HG03378 (cell line): ENCODE measurements around the gene RHEBL1.

Experiments
- ATAC-seq: cut with Tn5 transposase; IDR thresholded peaks from one replicate; pipeline ENCODE4 v1.9.1; 2021; ENCODE audit warnings: mild to moderate bottlenecking, moderate library complexity; ENCODE audit not compliant: unreplicated experiment

Gene RHEBL1

GRCh38 chr12:49055092-49055491, 14.7 kb downstream of the RHEBL1 start:
- no peak for ATAC-seq

- ATAC-seq = no peak
Measured at GRCh38 chr12:49054524-49054923, 15.3 kb downstream of the RHEBL1 start.

- ATAC-seq = no peak
Measured at GRCh38 chr12:49054096-49054495, 15.7 kb downstream of the RHEBL1 start.

GRCh38 chr12:49052451-49053208, 17.1 kb downstream of the RHEBL1 start:
- no peak for ATAC-seq

GRCh38 chr12:49051777-49052438, 17.9 kb downstream of the RHEBL1 start:
- ATAC-seq = no peak

- no peak for ATAC-seq
Measured at GRCh38 chr12:49051373-49051764, 18.4 kb downstream of the RHEBL1 start.

- no peak for ATAC-seq
Measured at GRCh38 chr12:49050507-49051372, 19.0 kb downstream of the RHEBL1 start.

- no peak for ATAC-seq
Measured at GRCh38 chr12:49049566-49050224, 20.1 kb downstream of the RHEBL1 start.

- no peak for ATAC-seq
Measured at GRCh38 chr12:49048953-49049352, 20.8 kb downstream of the RHEBL1 start.

GRCh38 chr12:49046129-49046895, 23.5 kb downstream of the RHEBL1 start:
- ATAC-seq = no peak

- ATAC-seq = no peak
Measured at GRCh38 chr12:49044660-49045059, 25.1 kb downstream of the RHEBL1 start.

GRCh38 chr12:49043856-49044258, 25.9 kb downstream of the RHEBL1 start:
- ATAC-seq = no peak

- no peak for ATAC-seq
Measured at GRCh38 chr12:49043241-49043640, 26.5 kb downstream of the RHEBL1 start.

- no peak for ATAC-seq
Measured at GRCh38 chr12:49041881-49042484, 27.8 kb downstream of the RHEBL1 start.

GRCh38 chr12:49041036-49041880, 28.5 kb downstream of the RHEBL1 start:
- no peak for ATAC-seq

GRCh38 chr12:49040364-49040855, 29.4 kb downstream of the RHEBL1 start:
- ATAC-seq = no peak

GRCh38 chr12:49039421-49040363, 30.1 kb downstream of the RHEBL1 start:
- ATAC-seq = no peak
